GM18951 (cell line): ENCODE results near the gene NINL.

ENCODE experiments used
- POLR2A ChIP-seq: IDR thresholded peaks from 4 replicates; pipeline ENCODE4 v1.6.1; 2011; ENCODE audit warnings: mild to moderate bottlenecking; ENCODE audit not compliant: insufficient read length, insufficient read depth; ENCODE audit errors: extremely low read depth
- in situ Hi-C: fragments of 300-500 bp; cut with MboI; formaldehyde crosslinking; loops from one replicate; pipeline ENCODE4 v1.12.0; 2022; ENCODE audit warnings: low sequenced_read_pairs, mixed read lengths, inconsistent platforms; ENCODE audit not compliant: unreplicated experiment

Gene NINL

GRCh38 chr20:25457886-25458680 is 127.2 kb downstream of the NINL start:
- TF ChIP-seq POLR2A, result no peak
- in situ Hi-C loops, result no loop called here

DNA sequence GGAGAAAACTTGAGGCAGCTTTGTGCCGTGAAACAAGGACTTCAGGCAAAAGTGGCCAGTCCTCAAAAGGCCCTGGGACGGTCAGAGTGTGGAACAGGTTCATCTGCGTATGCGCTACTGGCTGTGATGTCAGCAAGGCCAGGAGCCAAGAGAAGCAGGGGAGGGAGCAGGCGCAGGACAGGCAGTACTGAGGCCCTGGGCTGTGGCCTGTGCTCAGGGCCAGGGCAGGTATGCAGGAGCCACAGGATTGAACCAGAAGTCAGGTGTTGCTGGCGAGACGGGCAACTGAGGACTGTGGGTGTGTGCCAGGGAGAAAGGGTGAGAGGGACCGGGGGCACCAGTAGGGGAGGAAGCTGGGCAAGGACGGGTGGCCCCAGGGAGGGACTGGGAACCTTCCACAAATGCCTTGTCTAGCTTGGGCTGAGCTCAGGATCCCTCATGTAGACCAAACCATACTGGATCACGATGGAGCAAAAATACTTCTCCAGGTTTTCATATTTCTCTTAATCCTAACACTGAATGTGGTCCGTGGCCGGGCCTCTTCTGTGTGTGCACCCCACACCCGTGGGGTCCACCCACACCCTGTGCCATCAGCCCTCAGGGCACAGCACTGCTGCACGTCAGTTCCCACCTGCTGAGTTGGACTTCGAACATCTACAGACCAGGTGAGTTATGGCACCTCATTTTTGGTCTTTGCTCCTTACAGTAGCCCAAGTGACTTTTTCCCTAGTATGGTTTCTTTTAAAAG is 131.0 kb downstream of the NINL start:
- no peak for TF ChIP-seq POLR2A
- in situ Hi-C loops, result no loop called here

- in situ Hi-C loops, result no loop called here
- TF ChIP-seq POLR2A, result no peak
Observed at GRCh38 chr20:25453035-25453810, 132.1 kb downstream of the NINL start.

- no peak for TF ChIP-seq POLR2A
- in situ Hi-C loops, result no loop called here
Observed at GRCh38 chr20:25452333-25452732, 133.0 kb downstream of the NINL start.

GRCh38 chr20:25447671-25448070 is 137.7 kb downstream of the NINL start:
- TF ChIP-seq POLR2A, result no peak
- in situ Hi-C loops, result no loop called here

- TF ChIP-seq POLR2A, result no peak
- in situ Hi-C loops, result no loop called here
Observed at GRCh38 chr20:25444556-25444955, 140.8 kb downstream of the NINL start.

DNA sequence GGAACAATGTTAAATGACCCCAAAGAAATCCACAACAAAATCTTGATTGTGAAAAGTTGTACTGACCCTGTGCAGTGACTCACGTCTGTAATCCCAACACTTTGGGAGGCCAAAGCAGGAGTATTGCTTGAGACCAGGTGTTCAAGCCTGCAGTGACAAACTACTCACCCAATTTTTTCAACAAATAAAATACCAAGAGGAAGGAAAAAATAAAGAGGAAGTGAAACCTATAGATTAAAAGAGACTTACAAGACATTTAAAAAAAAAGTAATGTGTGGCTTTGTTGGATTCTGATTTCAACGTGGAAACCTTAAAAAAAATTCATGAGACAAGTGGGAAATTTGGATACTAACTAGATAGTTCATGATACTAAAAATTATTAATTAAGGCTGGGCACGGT is 146.0 kb downstream of the NINL start:
- in situ Hi-C loops, result no loop called here
- TF ChIP-seq POLR2A, result no peak

GRCh38 chr20:25437153-25437581 is 148.2 kb downstream of the NINL start:
- in situ Hi-C loops, result no loop called here
- TF ChIP-seq POLR2A, result no peak

DNA sequence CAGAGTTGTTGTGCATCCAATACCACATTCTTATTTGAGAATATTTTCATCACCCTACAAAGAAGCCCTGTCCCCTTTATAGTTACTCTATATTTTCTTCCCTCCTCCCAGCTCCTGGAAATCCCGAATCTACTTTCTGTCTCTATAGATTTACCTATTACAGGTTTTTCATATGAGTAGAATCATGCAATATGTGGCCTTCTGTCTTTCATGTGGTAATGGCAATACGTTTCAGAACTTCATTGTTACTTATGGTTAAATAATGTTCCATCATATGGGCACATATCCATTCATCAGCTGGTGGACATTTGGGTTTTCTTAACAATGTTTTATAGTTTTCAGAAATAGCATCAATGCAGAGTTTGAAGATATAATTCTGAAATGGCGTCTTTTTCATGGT is 160.8 kb downstream of the NINL start:
- in situ Hi-C loops, result no loop called here

GRCh38 chr20:25422032-25422431 is 163.3 kb downstream of the NINL start:
- in situ Hi-C loops, result no loop called here
- TF ChIP-seq POLR2A, result no peak

More for the DNA sequence above, 160.8 kb downstream of the NINL start:
- no peak for TF ChIP-seq POLR2A

DNA sequence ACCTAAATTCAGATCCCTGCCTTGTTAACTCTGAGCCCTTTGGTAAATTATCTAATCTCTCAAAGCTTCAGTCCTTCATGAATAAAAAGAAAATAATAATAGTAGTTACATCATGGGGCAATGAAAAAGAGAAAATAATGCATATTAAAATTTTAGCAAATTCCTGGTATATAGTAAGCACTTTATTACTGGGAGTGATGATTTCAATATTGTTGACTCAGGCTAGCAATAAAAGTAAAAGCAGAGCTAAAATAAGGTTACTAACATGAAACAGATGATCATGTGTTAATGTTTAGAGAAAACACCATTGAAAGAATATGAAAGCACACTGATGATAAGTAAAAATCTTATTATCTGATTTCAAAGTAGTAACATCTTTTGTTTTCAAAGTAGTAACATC is 164.2 kb downstream of the NINL start:
- TF ChIP-seq POLR2A, result no peak
- in situ Hi-C loops, result no loop called here

DNA sequence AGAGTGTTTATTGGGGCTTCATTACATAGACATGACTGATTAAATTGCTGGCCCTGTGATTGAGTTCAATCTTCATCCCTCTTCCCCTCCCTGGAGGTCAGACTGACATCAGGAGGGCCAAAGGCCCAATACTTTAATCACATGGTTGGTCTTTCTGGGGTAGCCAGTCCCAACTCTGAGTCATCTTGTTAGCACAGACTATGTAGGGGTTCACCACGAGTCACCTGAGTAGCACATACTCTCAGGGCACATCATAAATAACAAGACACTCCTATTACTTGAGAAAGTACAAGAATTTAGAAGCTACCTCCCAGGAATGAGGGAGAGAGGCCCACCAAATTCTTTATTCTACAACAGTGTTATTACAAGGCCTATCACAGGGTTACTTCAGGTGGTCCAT is 166.6 kb downstream of the NINL start:
- in situ Hi-C loops, result no loop called here
- TF ChIP-seq POLR2A, result no peak

DNA sequence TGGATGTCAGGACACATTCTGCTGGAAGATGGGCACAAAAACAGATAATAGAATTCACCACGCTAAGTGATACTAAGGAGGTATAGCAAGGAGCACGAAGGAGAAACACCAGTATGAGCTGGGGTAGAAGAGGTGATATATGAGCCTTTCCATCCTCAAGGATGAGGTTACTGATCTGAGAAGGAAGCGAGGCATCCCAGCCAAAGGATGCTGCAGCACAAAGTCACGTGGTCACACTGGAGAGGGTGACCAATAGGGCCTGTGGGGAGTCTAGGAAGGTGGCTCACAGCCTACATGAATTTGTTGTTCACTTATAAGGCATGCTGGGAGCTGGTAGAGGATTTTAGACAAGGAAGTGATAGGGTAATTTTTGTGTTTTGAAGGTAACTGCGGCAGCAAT is 176.4 kb downstream of the NINL start:
- in situ Hi-C loops, result no loop called here

More for the DNA sequence above, 176.4 kb downstream of the NINL start:
- TF ChIP-seq POLR2A, result no peak
